ENCODE measurements around the gene NFASC. TPM values are rescaled to one million over a fixed set of nuclear protein-coding genes. Genes with fewer than 3 reads are reported as not detected.
A peak's percentile ranks its signal among the peaks of the same experiment; 100 is the strongest.

NFASC gene
- total RNA-seq (2014; rRNA removed; shearing (Covaris generic)), result 7.3 and 7.8 TPM in 2 replicates
- 0.09 and 0.12 TPM in 2 replicates for polyA plus RNA-seq (2015; cell fraction: cytosol; rRNA removed)
- 0.16 and 0.56 TPM in 2 replicates for polyA plus RNA-seq (2015; cell fraction: nucleus; rRNA removed)

DNA sequence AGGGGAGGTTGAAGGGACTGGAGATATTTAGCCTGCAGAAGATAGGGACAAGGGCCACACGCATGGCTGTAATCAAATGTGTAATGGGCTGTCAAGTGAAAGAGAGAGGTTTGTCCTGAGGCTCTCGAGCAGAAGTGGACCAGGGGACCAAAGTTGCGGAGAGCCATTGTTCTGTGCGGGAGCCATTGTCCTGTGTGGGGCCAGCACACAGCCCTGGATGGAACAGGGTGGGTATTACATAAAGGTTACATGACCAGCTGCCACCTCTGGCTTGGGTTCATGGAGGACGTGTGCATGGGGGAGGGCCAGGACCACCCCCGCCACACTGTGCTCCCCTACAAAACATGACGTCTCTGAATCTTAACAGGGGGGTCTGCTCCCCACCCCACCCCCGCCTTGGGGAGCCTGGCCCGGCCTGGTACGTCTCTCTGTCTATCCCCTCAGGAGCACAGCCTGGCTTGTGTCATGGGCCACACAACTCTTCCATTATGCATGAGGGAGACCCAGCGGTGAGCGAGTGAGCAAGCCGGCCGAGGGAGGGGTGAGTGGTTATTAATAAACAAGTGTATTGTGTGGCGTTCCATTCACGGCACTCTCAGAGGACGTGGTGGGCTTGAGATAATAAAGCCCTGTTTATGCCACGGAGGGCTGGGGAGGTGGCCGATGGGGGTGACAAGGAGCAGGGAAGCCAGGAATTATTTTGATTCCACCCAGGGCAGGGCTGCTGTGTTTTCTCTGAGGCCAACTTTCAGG is at the start of gene NFASC:
Gene NFASC, plus strand, starts transcription at position 703 of the 753 bp plus-strand sequence. CDS start 73,454 bp downstream, outside the sequence.
- DNase-seq (ENCODE audit: low read depth), result no peak

DNA sequence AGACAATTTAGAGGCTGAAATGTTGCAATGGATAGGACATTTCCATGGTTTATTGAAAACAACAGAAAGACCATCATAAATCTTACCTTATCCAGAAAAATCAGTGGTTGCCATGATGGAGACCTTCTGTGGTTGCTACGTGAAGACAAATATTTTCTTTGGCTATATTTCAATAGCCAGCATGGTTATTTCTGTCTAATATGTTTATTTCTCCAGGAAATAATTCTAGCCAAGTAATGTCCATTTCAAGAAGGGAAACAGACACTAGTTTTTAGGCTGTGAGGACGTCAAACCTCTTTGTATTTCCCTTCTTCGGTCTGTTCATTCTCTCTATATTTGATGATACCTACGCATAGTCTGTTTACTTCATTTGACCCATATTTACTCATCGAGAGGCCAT is 49.2 kb upstream of the NFASC start:
- DNase-seq (ENCODE audit: low read depth), result no peak

DNA sequence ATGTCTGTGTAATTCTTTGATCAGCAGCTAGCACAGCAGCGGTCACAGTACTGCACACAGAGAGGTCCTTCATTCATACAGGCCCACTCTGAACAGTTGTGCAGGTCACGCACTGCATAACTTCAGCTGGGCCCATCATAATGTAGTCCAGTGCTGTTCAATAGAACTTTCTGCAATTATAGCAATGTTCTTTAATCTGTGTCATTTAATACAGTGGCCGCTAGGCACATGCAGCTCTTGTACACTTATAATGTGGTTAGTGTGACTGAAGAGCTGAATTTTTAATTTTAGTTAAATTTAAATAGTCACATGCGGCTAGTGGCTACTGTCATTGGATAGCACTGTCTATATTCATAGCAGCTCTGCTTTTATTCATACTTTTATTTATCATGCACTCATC is 48.7 kb upstream of the NFASC start:
- DNase-seq (ENCODE audit: low read depth), result no peak

DNA sequence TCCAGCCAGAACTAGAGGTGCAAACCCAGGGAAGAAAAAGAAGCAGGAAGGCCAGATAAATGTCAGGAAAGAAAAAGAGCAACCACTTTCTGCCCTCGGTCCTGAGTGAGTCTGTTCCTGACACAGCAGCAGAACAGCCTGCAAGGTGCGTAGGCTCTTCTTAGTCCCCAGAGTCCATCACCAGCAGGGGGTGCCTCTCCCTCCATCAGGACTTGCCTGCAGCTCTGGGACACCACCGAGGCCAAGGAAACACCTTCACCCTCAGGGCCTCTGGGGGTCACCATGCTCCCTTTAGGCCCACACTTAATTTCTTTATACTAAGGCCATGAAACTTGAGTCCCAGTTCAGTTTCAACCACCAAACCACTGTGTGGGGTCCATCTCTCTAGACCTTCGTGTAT is 43.7 kb upstream of the NFASC start:
- peak; percentile 23 for DNase-seq (ENCODE audit: low read depth)

DNA sequence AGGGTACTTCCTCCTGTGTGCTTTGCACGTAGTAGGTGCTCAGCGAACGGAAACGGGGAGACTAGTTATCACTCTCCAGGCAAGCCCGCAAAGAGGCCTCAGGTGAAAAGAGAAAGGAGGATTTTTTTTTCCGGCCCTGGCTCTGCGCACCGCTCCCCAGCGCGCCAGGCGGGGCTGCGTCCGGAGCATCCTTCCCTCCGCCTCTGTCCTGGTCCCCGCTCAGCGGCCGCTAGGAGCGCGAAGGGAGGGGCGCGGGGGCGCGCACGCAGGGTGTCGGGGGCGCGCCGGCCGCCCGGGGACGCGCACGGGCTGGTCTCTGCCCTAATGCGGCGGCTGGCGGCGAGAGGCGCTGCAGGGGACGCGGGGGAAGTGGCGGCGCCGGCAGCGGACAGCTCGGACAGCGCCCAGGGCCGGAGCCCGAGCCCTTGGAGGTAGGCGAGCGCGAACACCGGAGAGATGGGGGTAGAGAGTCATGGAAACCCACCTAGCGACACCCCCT is 42.3 kb upstream of the NFASC start:
- DNase-seq (ENCODE audit: low read depth), result peak; percentile 59

DNA sequence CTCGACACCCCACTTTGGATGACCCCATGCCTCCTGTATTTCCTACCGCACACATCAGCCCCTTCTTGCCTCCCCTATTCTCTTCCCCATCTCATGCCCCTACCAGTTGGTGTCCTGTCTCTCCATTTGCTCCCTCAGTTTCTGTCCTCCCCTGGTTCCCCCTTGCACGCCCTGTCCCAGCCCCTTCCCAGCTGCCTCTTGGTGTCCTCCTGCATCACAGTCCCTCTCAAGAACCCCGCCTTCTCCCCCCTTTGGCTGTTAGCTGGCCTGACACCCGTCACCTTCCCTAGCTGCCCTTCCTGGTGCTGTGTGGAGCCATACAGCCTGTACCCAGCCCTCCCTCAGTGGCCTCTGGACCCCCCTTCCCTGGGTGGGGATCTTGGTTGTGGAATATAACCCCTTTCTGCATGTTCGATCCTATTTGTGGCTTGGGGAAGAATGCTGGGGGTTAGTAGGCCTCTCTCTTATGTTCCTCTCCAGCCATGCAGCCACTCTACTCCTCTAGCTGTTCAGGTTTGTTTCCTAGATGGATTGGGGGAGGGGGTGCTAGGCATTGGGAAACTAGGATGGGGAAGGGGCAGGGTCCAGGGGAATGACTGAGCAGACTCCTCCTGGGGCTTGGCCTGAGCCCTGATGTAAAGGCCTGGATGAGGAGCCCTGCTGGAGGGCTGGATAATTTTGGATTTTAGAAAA is 41.4 kb upstream of the NFASC start:
- no peak for DNase-seq (ENCODE audit: low read depth)

DNA sequence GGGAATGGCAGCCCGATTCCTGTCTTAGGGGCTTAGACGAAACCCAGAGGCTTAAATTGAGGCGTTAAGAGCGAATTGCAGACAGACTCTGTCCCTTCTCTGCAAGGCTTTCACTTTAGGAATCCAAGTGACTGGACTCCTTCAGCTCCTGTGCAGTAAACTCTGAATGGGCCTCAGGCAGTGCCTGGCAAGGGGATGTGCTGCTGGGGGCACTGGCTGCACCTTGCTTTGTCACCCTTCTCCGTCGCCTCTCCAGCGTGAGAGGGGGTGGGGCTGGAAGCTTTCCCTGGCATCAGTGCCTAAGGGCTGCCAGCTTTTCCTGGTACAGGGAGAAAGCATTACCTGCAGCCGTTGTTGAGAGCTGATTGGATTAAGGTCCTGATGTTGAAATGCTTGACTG is 39.9 kb upstream of the NFASC start:
- DNase-seq (ENCODE audit: low read depth), result no peak

DNA sequence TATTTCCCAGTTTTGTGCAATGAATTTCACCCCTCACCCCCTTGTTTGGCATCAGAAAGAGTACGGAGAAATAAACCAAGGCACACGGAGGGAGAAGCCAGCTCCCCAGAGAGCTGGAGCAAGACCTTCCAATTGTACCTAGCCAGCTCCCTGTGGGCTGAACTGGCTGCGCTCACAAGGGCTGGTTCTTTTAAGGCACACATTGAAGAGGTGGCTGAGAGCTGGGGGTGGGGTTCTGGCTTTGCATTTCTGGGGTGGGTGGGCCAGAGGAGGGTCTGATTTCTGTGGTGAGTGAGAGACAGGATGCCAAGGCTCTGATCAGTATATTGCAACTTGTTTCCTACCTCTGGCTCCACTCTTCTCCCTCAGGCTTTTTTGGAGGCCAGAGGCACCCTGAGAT is 39.5 kb upstream of the NFASC start:
- no peak for DNase-seq (ENCODE audit: low read depth)

DNA sequence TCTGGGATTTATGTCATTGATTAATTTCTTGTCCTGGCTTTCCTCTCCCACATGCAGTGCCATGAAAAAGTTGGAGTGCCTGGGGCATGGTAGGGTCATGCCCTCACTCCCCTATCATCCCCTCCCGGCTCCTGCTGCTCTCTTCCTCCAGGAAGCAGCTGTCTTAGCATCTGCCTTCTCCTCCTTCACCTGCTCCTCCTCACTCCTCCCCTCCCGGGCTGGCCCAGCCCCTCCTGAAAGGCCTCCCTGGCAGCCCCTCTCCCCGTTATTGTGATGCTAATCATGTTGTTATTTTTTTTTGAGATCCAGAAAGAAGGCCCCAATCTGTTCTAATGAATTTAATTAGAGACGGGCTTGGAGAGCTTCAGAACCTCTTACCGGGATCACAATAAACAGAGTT is 36.3 kb upstream of the NFASC start:
- DNase-seq (ENCODE audit: low read depth), result no peak

DNA sequence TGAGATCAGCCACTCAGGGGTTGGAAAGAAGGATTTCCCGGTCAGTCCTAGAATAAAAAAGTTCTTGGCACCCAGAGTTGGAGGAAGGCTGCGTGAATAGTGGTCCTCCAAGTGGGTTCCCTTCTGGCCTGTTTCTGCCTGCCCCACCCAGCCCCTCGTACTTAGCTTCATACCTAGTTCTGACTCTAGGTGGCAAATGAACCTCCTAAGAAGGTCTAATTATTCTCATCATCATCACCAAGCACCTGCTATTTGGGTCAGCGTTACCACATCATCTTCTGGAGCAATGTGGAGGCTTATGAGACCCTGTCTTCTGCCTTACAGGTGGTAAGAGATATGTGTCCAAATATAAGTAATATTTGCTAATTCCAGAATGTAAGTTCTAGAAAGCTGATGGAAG is 35.9 kb upstream of the NFASC start:
- no peak for DNase-seq (ENCODE audit: low read depth)

DNA sequence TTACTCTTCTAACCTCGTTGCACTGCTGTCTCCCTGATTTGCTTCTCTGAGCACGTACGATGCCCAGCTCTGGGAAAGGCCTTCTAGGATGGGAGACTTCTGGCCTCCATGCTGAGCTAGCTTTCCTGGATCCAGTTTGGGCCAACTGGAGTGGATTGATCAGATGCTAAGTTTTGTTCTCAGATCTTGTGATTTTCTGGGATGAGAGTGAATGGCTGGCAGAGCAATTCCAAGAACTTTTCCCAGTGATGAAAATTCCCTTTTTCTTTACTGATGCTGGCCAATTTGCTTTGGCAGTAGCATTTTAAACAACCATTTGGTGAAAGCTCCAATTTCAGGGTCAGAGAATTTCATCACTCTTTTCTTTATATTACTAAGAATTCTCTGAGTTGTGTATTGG is 34.9 kb upstream of the NFASC start:
- no peak for DNase-seq (ENCODE audit: low read depth)

DNA sequence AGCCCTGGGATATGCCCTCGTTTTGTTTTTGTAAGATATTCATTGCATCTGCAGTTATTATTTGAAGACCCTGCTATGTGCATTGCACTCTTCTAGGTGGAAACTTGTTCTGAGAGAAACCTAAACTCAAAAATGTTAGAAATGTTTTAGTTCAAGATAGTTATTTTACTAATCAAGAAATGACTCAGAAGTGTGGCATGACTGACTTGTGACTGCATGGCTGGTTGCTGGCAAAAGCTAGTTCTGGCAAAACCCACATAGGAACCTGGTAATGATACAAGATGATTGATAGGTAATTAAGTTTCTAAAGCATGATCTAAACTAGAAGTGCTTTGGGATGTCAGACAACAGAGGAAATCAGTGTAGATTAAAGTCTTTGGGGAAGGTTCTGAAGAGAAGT is 33.8 kb upstream of the NFASC start:
- DNase-seq (ENCODE audit: low read depth), result no peak

DNA sequence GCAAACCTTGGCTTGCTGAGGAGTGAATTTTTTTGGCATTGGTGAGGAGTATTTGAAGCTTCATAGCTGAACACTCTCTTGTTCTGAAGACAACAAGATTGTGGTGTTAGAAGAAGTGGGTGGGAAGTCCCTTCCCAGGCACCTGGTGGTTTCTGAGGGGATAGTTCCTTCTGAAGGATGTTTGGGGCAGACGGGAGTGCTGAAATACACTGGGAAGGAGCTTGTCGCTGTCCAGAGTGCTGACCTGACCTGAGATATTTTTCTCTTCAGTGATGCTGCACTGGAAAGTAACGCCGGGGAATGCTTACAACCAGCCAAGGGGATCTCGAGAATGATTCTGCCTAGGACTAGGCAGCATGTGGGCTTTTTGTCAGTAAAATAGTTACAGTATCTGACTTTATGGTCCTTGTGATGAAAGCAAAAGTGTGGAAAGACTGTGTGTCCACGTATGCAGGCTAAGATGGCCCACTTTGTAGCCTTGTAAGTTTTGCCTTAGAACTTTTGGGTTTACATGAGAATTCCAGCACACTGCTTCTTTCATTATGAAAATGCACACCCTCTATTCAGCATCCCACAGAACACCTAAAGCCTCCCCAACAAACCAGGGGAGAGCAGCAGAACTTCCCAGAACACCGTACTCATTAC is 33.1 kb upstream of the NFASC start:
- peak; percentile 45 for DNase-seq (ENCODE audit: low read depth)

DNA sequence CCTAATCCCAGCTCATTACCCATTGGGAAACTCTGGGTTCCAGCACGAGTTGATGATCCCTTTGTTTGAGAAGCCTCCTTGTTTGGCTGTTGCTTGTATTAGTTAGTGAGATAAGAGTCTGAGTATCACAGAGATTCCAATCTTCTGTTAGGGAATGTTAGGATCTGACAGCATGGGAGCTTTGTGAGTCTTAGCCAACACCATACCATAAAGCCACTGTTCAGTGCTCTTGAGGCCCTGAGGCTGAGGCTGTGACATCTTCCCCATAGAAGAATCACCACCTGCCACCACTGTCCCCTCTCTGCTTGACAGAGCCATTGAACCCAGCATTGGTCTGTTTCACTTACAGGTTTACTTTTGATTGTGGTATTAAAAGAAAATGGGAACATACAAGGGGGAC is 29.3 kb upstream of the NFASC start:
- DNase-seq (ENCODE audit: low read depth), result no peak

DNA sequence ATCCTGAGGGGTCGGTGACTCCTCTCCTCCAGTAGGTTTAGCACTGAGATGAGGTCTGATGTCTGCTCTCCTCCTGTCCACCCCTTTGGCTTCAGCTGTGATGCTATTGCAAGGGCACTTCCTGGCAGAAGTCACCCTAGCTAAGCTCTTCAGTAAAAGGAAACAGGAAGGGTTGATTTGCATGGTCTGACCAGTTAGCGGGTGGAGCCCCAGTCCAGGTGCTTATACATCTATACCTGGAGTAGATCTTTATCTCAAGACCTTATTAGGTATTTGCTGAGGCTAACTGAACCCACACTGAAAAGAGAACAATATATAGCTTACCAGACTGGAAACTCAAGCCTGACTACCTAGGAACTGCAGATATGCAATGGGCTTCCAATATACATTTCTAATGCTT is 28.9 kb upstream of the NFASC start:
- DNase-seq (ENCODE audit: low read depth), result no peak

DNA sequence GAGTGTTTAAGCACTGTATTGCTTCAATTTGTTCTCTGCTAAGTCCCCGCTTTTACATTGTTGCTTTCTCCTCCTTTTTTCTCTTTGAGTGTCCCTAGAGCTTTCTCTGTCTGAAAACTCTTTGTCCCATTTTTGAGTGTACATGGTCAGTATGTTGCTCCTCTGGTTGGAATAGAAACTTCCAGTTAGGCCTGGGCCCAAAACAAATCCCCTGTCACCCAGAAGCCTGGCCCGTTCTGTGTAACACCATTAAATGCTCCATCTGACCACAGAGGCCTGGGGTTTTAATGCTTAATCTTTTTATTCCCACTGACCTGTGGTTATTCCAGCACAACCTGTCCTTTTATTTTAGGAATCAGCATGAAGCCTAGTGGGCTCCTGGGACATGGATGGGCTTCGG is 28.3 kb upstream of the NFASC start:
- no peak for DNase-seq (ENCODE audit: low read depth)

DNA sequence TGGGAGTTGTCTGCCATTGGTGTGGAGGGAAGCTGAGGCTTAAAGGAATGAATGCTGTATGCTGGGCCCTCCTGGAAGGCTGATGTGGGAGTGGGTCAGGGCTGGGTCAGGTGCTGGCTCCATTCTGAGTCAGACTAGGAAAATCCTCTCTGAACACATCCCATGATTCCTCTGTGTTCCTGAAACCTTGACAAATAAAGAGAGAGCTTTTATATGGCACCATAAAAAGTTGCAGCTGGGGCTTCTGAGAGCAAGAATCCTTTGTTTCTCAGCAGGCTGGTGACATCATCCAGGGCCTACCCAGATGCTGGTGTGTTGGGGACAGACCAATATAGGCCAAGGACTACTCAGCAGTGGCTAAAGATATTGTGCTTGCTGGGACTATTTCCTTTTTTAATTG is 27.8 kb upstream of the NFASC start:
- DNase-seq (ENCODE audit: low read depth), result peak; percentile 34

DNA sequence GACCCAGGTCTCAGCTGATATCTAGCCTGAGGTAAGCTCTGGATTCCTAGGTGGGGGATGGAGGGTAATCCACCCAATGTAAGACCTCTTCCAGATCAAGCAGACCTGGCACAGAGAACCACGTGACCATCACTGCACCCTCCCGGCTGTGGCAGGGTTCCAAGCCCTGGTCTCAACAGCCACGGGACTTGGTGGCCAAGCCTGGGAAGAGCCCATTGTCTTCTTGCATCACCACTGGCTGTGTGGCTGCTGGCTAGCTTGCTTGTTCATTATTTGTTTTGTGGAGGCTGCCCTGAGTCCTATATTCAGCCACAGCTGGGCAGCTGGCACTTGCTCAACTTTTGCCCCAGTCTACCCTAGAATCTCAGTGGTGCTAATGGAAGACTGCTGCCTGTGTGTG is 24.1 kb upstream of the NFASC start:
- no peak for DNase-seq (ENCODE audit: low read depth)

DNA sequence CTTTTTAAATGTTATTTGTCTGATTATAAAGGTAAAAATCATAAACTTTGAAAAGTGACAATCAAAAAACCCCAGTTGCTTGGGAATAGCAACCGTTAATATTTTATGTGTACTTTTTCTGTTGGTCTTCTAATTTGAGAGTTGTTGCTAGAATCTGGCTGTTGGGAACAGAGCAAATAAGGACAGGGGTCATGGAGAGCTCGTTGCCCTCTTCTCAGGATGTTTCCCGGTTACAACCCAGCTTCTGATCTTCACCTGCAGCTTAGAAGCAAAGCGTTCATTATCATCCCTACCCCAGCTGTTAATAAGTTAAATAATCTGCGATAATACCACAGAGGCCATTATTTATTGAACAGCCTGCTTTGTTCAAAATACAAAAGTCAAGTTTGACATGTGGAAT is 22.1 kb upstream of the NFASC start:
- DNase-seq (ENCODE audit: low read depth), result no peak

DNA sequence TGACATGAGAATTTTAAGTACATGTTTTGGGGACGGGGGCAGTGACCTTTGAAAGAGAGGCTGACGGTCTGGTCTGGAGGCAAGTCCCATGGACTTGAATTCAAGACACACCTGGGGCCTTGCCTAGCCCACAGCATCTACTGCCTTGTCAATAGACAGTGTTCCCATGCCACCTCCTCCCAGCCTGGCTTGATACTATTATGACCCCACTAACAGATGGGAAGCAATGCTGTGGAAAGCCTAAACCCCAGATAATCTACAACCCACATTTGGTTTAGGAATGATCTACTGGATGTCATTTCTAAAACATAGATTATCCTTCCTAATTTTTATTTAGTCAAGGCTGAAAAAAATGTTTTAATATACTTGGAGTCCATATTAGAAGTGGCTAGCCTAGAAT is 17.8 kb upstream of the NFASC start:
- no peak for DNase-seq (ENCODE audit: low read depth)

DNA sequence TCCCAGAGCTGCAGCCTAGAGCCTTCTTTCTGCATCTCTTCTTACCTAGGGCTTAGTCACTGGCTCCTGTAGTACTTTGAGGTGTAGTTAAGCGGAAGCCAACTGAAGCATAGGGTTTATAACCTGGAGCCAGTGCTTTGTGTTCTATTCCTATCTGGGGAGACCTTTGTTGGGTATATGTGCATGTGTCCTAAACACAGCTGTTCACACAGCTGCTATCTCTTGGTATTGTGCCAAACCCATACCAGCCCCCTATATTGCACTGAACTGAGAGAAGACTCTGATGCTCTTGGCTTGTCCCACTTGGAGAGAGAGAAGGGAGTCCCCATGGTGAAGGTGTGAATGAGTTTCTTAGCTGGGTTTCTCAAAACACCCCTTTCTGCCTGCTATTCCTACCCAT is 17.2 kb upstream of the NFASC start:
- DNase-seq (ENCODE audit: low read depth), result no peak

DNA sequence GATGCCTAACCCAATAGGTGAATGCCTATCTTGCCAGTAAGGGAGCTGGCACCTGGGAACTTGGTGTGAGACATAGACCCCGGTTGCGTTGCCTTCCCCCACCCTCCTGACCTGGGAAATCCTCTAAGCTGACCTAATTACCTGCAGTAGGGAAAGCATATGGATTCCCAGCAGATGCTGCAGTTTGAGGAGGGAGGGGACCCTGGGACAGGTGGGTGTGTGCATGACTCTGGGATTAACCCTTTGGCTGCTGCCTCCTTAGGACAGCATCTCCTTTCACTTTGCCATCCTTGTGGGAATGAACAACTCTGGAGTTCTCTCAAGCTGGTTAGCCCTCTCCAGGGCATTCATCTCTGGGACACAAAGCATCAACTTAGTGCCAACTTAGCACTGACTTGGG is 16.4 kb upstream of the NFASC start:
- DNase-seq (ENCODE audit: low read depth), result no peak
